ENCODE results near the gene PRKCA.

Gene PRKCA

GRCh38 chr17:66355510-66355909 is 53.1 kb downstream of the PRKCA start:
- TF ChIP-seq MAX (IDR thresholded peaks at IDR 0.05) (no peak), ZBTB7A (IDR thresholded peaks at IDR 0.05; ENCODE audit: low read depth) (no peak), TEAD4 (IDR thresholded peaks at IDR 0.05) (no peak), NFIC (IDR thresholded peaks at IDR 0.05) (no peak), EGR1 (IDR thresholded peaks at IDR 0.05) (no peak), TCF12 (IDR thresholded peaks at IDR 0.05; ENCODE audit: low read depth) (no peak)

GRCh38 chr17:66357037-66357436 is 54.6 kb downstream of the PRKCA start:
- TF ChIP-seq USF1 (IDR thresholded peaks at IDR 0.05) (no peak), TAF1 (IDR thresholded peaks at IDR 0.05; ENCODE audit: low read depth) (no peak), EGR1 (IDR thresholded peaks at IDR 0.05) (no peak), YY1 (IDR thresholded peaks at IDR 0.05; ENCODE audit: low read depth) (no peak)

- TF ChIP-seq MAX (IDR thresholded peaks at IDR 0.05) (no peak), USF1 (IDR thresholded peaks at IDR 0.05) (no peak), RAD21 (IDR thresholded peaks at IDR 0.05; ENCODE audit: low read depth) (no peak), NFIC (IDR thresholded peaks at IDR 0.05) (no peak), EGR1 (IDR thresholded peaks at IDR 0.05) (no peak), TAF1 (IDR thresholded peaks at IDR 0.05; ENCODE audit: low read depth) (no peak), EP300 (IDR thresholded peaks at IDR 0.05; ENCODE audit: borderline replicate concordance) (no peak), CEBPB (IDR thresholded peaks at IDR 0.05) (no peak), ZBTB7A (IDR thresholded peaks at IDR 0.05; ENCODE audit: low read depth) (no peak), CREB1 (IDR thresholded peaks at IDR 0.05; ENCODE audit: low read depth) (no peak), FOXM1 (IDR thresholded peaks at IDR 0.05; ENCODE audit: borderline replicate concordance, low read depth) (no peak), REST (IDR thresholded peaks at IDR 0.05; ENCODE audit: low read depth) (no peak), TCF12 (IDR thresholded peaks at IDR 0.05; ENCODE audit: low read depth) (no peak), TEAD4 (IDR thresholded peaks at IDR 0.05) (no peak)
Measured at GRCh38 chr17:66359351-66359750, 56.9 kb downstream of the PRKCA start.

GRCh38 chr17:66364508-66364907 is 62.1 kb downstream of the PRKCA start:
- TF ChIP-seq CEBPB (IDR thresholded peaks at IDR 0.05): no peak
- no peak for TF ChIP-seq MAX (IDR thresholded peaks at IDR 0.05)
- no peak for TF ChIP-seq TEAD4 (IDR thresholded peaks at IDR 0.05)
- TF ChIP-seq EGR1 (IDR thresholded peaks at IDR 0.05): no peak

- TF ChIP-seq REST (IDR thresholded peaks at IDR 0.05; ENCODE audit: low read depth) (no peak), ZBTB7A (IDR thresholded peaks at IDR 0.05; ENCODE audit: low read depth) (no peak), TCF12 (IDR thresholded peaks at IDR 0.05; ENCODE audit: low read depth) (no peak), FOXM1 (IDR thresholded peaks at IDR 0.05; ENCODE audit: borderline replicate concordance, low read depth) (no peak), CREB1 (IDR thresholded peaks at IDR 0.05; ENCODE audit: low read depth) (no peak), MAX (IDR thresholded peaks at IDR 0.05) (no peak), NFIC (IDR thresholded peaks at IDR 0.05) (no peak), TAF1 (IDR thresholded peaks at IDR 0.05; ENCODE audit: low read depth) (no peak), EGR1 (IDR thresholded peaks at IDR 0.05) (no peak), USF1 (IDR thresholded peaks at IDR 0.05) (no peak), CEBPB (IDR thresholded peaks at IDR 0.05) (no peak), RAD21 (IDR thresholded peaks at IDR 0.05; ENCODE audit: low read depth) (no peak), TEAD4 (IDR thresholded peaks at IDR 0.05) (no peak), EP300 (IDR thresholded peaks at IDR 0.05; ENCODE audit: borderline replicate concordance) (no peak), YY1 (IDR thresholded peaks at IDR 0.05; ENCODE audit: low read depth) (no peak)
Measured at GRCh38 chr17:66364990-66365490, 62.6 kb downstream of the PRKCA start.

- no peak for TF ChIP-seq TEAD4 (IDR thresholded peaks at IDR 0.05)
- TF ChIP-seq MAX (IDR thresholded peaks at IDR 0.05): no peak
- no peak for TF ChIP-seq FOXM1 (IDR thresholded peaks at IDR 0.05; ENCODE audit: borderline replicate concordance, low read depth)
- no peak for TF ChIP-seq TCF12 (IDR thresholded peaks at IDR 0.05; ENCODE audit: low read depth)
- no peak for TF ChIP-seq ZBTB7A (IDR thresholded peaks at IDR 0.05; ENCODE audit: low read depth)
- no peak for TF ChIP-seq EGR1 (IDR thresholded peaks at IDR 0.05)
- TF ChIP-seq CREB1 (IDR thresholded peaks at IDR 0.05; ENCODE audit: low read depth): no peak
Measured at GRCh38 chr17:66365903-66366302, 63.5 kb downstream of the PRKCA start.
